A673 (cell line): Measurements from ENCODE around the gene H2BK1.

Experiments used
- EZH2 ChIP-seq: fragments of 200-600 bp; sonication (generic); IDR thresholded peaks from 2 replicates; pipeline ENCODE4 v1.6.1; 2017; ENCODE audit warnings: borderline replicate concordance, low read depth, mild to moderate bottlenecking, mixed read lengths, antibody characterized with exemption, low read length; ENCODE audit not compliant: poor library complexity, severe bottlenecking
- TF ChIP-seq, protein P1 (sequence below): fragments of 300-800, 200-600 bp; sonication (generic); conservative IDR thresholded peaks from 2 replicates; pipeline ENCODE4 v1.5.1; 2017; ENCODE audit warnings: low read depth, mild to moderate bottlenecking, antibody characterized with exemption, low read length, moderate library complexity, mixed read lengths

DNA sequence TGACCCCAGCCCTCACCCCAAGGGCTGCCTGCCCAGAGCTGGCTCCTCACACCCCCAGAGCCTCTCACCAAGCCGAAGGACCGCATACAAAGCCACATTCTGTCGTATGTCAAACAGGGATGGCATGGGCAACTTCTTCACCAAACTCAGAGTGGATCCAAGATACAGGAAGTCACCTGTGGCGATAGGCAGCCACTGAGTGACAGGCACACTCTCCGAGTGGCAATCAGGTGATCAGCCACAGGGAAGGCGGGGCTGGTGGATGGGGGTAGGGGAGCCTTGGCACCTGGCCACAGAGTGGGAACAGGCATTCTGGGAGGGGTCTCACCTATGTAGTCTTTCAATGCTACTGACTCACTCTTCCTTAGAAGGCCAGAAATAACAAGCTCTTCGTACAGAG, 16.1 kb downstream of the H2BK1 start:
- TF ChIP-seq, protein P1, sequence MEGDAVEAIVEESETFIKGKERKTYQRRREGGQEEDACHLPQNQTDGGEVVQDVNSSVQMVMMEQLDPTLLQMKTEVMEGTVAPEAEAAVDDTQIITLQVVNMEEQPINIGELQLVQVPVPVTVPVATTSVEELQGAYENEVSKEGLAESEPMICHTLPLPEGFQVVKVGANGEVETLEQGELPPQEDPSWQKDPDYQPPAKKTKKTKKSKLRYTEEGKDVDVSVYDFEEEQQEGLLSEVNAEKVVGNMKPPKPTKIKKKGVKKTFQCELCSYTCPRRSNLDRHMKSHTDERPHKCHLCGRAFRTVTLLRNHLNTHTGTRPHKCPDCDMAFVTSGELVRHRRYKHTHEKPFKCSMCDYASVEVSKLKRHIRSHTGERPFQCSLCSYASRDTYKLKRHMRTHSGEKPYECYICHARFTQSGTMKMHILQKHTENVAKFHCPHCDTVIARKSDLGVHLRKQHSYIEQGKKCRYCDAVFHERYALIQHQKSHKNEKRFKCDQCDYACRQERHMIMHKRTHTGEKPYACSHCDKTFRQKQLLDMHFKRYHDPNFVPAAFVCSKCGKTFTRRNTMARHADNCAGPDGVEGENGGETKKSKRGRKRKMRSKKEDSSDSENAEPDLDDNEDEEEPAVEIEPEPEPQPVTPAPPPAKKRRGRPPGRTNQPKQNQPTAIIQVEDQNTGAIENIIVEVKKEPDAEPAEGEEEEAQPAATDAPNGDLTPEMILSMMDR: no peak
- TF ChIP-seq EZH2: no peak
